Naive thymus-derived CD4-positive, alpha-beta T cell (primary cell): ENCODE results near the gene RCAN3. TPM values are rescaled to one million over a fixed set of nuclear protein-coding genes. Genes with fewer than 3 reads are reported as not detected.

Experiments used
- ATAC-seq: fragments of 150-1000 bp; cut with Tn5 transposase; 2 replicates; pipeline ENCODE4 v1.10.0; 2021; ENCODE audit warnings: mild to moderate bottlenecking, moderate library complexity
- CTCF ChIA-PET: fragments of 350-600 bp; sonication (Branson Sonifier 250); formaldehyde crosslinking; loops from one replicate; lab custom pipeline; 2021; ENCODE audit warnings: antibody characterized with exemption; lab: Charles Lee
- POLR2A ChIA-PET: fragments of 350-600 bp; sonication (Branson Sonifier 250); formaldehyde crosslinking; loops from one replicate; lab custom pipeline; 2021; ENCODE audit warnings: antibody characterized with exemption, inconsistent platforms; lab: Charles Lee
- DNase-seq, 9 donors: peaks; one replicate each; pipeline versions ENCODE4 v3.0.0 to v3.0.0-alpha.2; 2020 to 2022; ENCODE audit warnings: mixed read lengths in 1 of 9
- H3K27ac ChIP-seq: one replicate; pipeline ENCODE4 v1.7.0; 2013; ENCODE audit warnings: mild to moderate bottlenecking, low read depth, low read length, moderate library complexity
- H3K27me3 ChIP-seq, 2 donors: one replicate each; pipeline ENCODE4 v1.7.0; 2013; ENCODE audit warnings: low read length in 2 of 2, mild to moderate bottlenecking in 2 of 2, moderate library complexity in 2 of 2; ENCODE audit not compliant: control insufficient read depth in 2 of 2, insufficient read depth in 2 of 2
- H3K36me3 ChIP-seq, 3 experiments: 1 replicate in 2 of 3; 2 replicates in 1 of 3; pipeline ENCODE4 v1.7.0; 2013; ENCODE audit warnings: low read length in 3 of 3, mild to moderate bottlenecking in 3 of 3, moderate library complexity in 1 of 3; ENCODE audit not compliant: insufficient read depth in 3 of 3, control insufficient read depth in 2 of 3
- H3K4me1 ChIP-seq, 2 donors: one replicate each; pipeline ENCODE4 v1.7.0; 2013; ENCODE audit warnings: low read length in 2 of 2, mild to moderate bottlenecking in 2 of 2, moderate library complexity in 1 of 2; ENCODE audit not compliant: control insufficient read depth in 2 of 2, insufficient read depth in 2 of 2
- H3K4me3 ChIP-seq: 2 replicates; pipeline ENCODE4 v1.7.0; 2013; ENCODE audit warnings: mild to moderate bottlenecking, low read length
- H3K9me3 ChIP-seq, 3 experiments: 1 replicate in 2 of 3; 2 replicates in 1 of 3; pipeline ENCODE4 v1.7.0; 2013; ENCODE audit warnings: low read length in 3 of 3; ENCODE audit not compliant: control insufficient read depth in 2 of 3
- H3K27ac Mint-ChIP-seq, 9 donors: one replicate each; pipeline ENCODE4 v1.8.0; 2020 to 2022; ENCODE audit warnings: mixed read lengths in 9 of 9, mild to moderate bottlenecking in 8 of 9, moderate library complexity in 5 of 9, inconsistent platforms in 2 of 9
- H3K27me3 Mint-ChIP-seq, 5 donors: one replicate each; pipeline ENCODE4 v1.8.0; 2021 to 2022; ENCODE audit warnings: mixed read lengths in 5 of 5, mild to moderate bottlenecking in 1 of 5
- H3K36me3 Mint-ChIP-seq, 5 donors: one replicate each; pipeline ENCODE4 v1.8.0; 2020 to 2022; ENCODE audit warnings: mixed read lengths in 5 of 5, mild to moderate bottlenecking in 3 of 5, inconsistent platforms in 1 of 5
- H3K4me1 Mint-ChIP-seq, 7 donors: one replicate each; pipeline ENCODE4 v1.8.0; 2020 to 2022; ENCODE audit warnings: mixed read lengths in 7 of 7, mild to moderate bottlenecking in 3 of 7, inconsistent platforms in 1 of 7
- H3K4me3 Mint-ChIP-seq, 10 donors: one replicate each; pipeline ENCODE4 v1.8.0; 2020 to 2022; ENCODE audit warnings: mild to moderate bottlenecking in 10 of 10, mixed read lengths in 10 of 10, moderate library complexity in 6 of 10, inconsistent platforms in 2 of 10
- H3K9me3 Mint-ChIP-seq, 11 donors: one replicate each; pipeline ENCODE4 v1.8.0; 2020 to 2022; ENCODE audit warnings: mixed read lengths in 11 of 11, mild to moderate bottlenecking in 4 of 11, inconsistent platforms in 1 of 11, moderate library complexity in 1 of 11
- intact Hi-C, 2 donors: fragments of 100-400 bp; cut with micrococcal nuclease; formaldehyde crosslinking; loops; one replicate each; pipeline ENCODE4 v1.15.1; 2023
- polyA plus RNA-seq, 2 donors: library from polyadenylated mRNA; unstranded; fragments of 300-500 nt; fragmentation: Illumina TruSeq; gene quantifications; one replicate each; pipeline ENCODE4 v1.2.3, GENCODE V29; 2021
- total RNA-seq, 6 experiments: library from RNA in 5 of 6; stranded (reverse) in 5 of 6; gene quantifications; 1 replicate in 5 of 6; 2 replicates in 1 of 6; pipeline ENCODE4 v1.2.3 and lab custom pipeline; 2021 to 2026

Gene RCAN3
- total and polyA plus RNA-seq, 7 experiments from 2014 or later = 68.5 to 247 (median 179) TPM

- no peak overlapping the region for H3K4me3 Mint-ChIP-seq
- H3K27ac Mint-ChIP-seq = peak overlapping the region in 1 of 9 donors; percentile 21
- Histone ChIP-seq H3K27ac (no peak overlapping the region), H3K27me3 (no peaks in the 10 kb centered on the region), H3K36me3 (no peaks in the 10 kb centered on the region), H3K9me3 (no peaks in the 10 kb centered on the region), H3K4me1 (peaks cover 0 to 8% of the 10 kb centered on the region in 2 donors), H3K4me3 (no peak overlapping the region)
- H3K9me3 Mint-ChIP-seq = no peaks in the 10 kb centered on the region
- H3K27me3 Mint-ChIP-seq = peaks cover 0 to 72% (median 4%) of the 10 kb centered on the region in 5 donors
- no peaks in the 10 kb centered on the region for H3K36me3 Mint-ChIP-seq
- ChIA-PET POLR2A (no interaction called here), CTCF (interaction anchor here (1.6 kb wide), 1 partner anchor 35 kb away, joined by 3 read pairs; no protein-coding TSS in a partner anchor)
- peaks cover 5 to 19% (median 14%) of the 10 kb centered on the region in 7 donors for H3K4me1 Mint-ChIP-seq
- DNase-seq (no peak), ATAC-seq (no peak)
- intact Hi-C loops = no loop called here
Measured at GRCh38 chr1:24551960-24552571, 49.4 kb downstream of the RCAN3 start.

- Mint-ChIP-seq H3K4me1 (peaks cover 10 to 21% (median 10%) of the 10 kb centered on the region in 7 donors), H3K27ac (peak overlapping the region in 3 of 9 donors; percentile 1 to 49 (median 21)), H3K4me3 (peak overlapping the region in 1 of 10 donors; percentile 40), H3K36me3 (no peaks in the 10 kb centered on the region), H3K27me3 (peaks cover 0 to 70% (median 9%) of the 10 kb centered on the region in 5 donors), H3K9me3 (no peaks in the 10 kb centered on the region)
- no peak overlapping the region for H3K27ac ChIP-seq
- ATAC-seq = no peak
- no peaks in the 10 kb centered on the region for H3K36me3 ChIP-seq
- intact Hi-C loops = no loop called here
- peaks cover 0 to 8% of the 10 kb centered on the region in 2 donors for H3K4me1 ChIP-seq
- ChIA-PET POLR2A (no interaction called here), CTCF (interaction anchor here (0.6 kb wide), 1 partner anchor 80 kb away, joined by 3 read pairs; no protein-coding TSS in a partner anchor)
- H3K27me3 ChIP-seq = no peaks in the 10 kb centered on the region
- no peak overlapping the region for H3K4me3 ChIP-seq
- no peaks in the 10 kb centered on the region for H3K9me3 ChIP-seq
- DNase-seq = no peak
Measured at GRCh38 chr1:24553931-24554330, 51.3 kb downstream of the RCAN3 start.

GRCh38 chr1:24554714-24555113 is 52.1 kb downstream of the RCAN3 start:
- POLR2A ChIA-PET = interaction anchor here (0.6 kb wide), 1 partner anchor 145 kb away, joined by 3 read pairs; no protein-coding TSS in a partner anchor
- Mint-ChIP-seq H3K36me3 (no peaks in the 10 kb centered on the region), H3K4me3 (peak overlapping the region in 6 of 10 donors; percentile 79 to 92 (median 87)), H3K27me3 (peaks cover 0 to 66% (median 9%) of the 10 kb centered on the region in 5 donors), H3K9me3 (no peaks in the 10 kb centered on the region), H3K27ac (no peak overlapping the region), H3K4me1 (peaks cover 10 to 21% (median 10%) of the 10 kb centered on the region in 7 donors)
- Histone ChIP-seq H3K27ac (no peak overlapping the region), H3K4me1 (peaks cover 0 to 8% of the 10 kb centered on the region in 2 donors), H3K27me3 (no peaks in the 10 kb centered on the region), H3K4me3 (no peak overlapping the region), H3K9me3 (no peaks in the 10 kb centered on the region), H3K36me3 (no peaks in the 10 kb centered on the region)
- intact Hi-C loops = no loop called here
- ATAC-seq (no peak), DNase-seq (no peak)
- CTCF ChIA-PET = interaction anchor here (0.6 kb wide), 1 partner anchor 81 kb away, joined by 3 read pairs; no protein-coding TSS in a partner anchor

GRCh38 chr1:24555591-24556413 is 53.2 kb downstream of the RCAN3 start, which contains the start of gene NCMAP:
Gene NCMAP, plus strand, starts transcription at chr1:24556087. Its CDS starts 39,344 bp downstream, at chr1:24595431.
- Mint-ChIP-seq H3K27ac (peak within 1 kb of the TSS in 8 of 9 donors; percentile 34 to 85 (median 76)), H3K36me3 (no peaks in the 10 kb centered on the region), H3K27me3 (peaks cover 0 to 63% (median 9%) of the 10 kb centered on the region in 5 donors), H3K4me1 (peaks cover 10 to 21% (median 10%) of the 10 kb centered on the region in 7 donors), H3K4me3 (peak within 1 kb of the TSS; percentile 63 to 92 (median 87)), H3K9me3 (no peaks in the 10 kb centered on the region)
- H3K4me1 ChIP-seq = peaks cover 0 to 8% of the 10 kb centered on the region in 2 donors
- peak in 8 of 9 donors; percentile 17 to 52 (median 36) for DNase-seq
- H3K4me3 ChIP-seq = peak within 1 kb of the TSS; percentile 48
- H3K27me3 ChIP-seq = no peaks in the 10 kb centered on the region
- H3K27ac ChIP-seq = peak within 1 kb of the TSS; percentile 47
- ChIA-PET POLR2A (interaction anchor here (0.9 to 1.0 kb wide), 2 partner anchors 10 to 20 kb away, joined by 3 to 5 read pairs; no protein-coding TSS in a partner anchor), CTCF (no interaction called here)
- intact Hi-C loops = no loop called here
- peak; percentile 81 for ATAC-seq
- H3K9me3 ChIP-seq = no peaks in the 10 kb centered on the region
- H3K36me3 ChIP-seq = no peaks in the 10 kb centered on the region

- CTCF ChIA-PET = no interaction called here
Measured at GRCh38 chr1:24556414-24556795, 53.8 kb downstream of the RCAN3 start.

GRCh38 chr1:24557220-24557619 is 54.6 kb downstream of the RCAN3 start:
- Mint-ChIP-seq H3K4me3 (peak overlapping the region in 6 of 10 donors; percentile 6 to 84 (median 75)), H3K27me3 (peaks cover 0 to 60% (median 9%) of the 10 kb centered on the region in 5 donors), H3K36me3 (no peaks in the 10 kb centered on the region), H3K4me1 (peaks cover 10 to 26% (median 10%) of the 10 kb centered on the region in 7 donors), H3K27ac (peak overlapping the region in 2 of 9 donors; percentile 31 to 82), H3K9me3 (no peaks in the 10 kb centered on the region)
- ATAC-seq (no peak), DNase-seq (no peak)
- no peak overlapping the region for H3K27ac ChIP-seq
- H3K4me1 ChIP-seq = peaks cover 0 to 8% of the 10 kb centered on the region in 2 donors
- no peaks in the 10 kb centered on the region for H3K36me3 ChIP-seq
- no peaks in the 10 kb centered on the region for H3K27me3 ChIP-seq
- no peaks in the 10 kb centered on the region for H3K9me3 ChIP-seq
- ChIA-PET POLR2A (interaction anchor here (0.5 kb wide), 1 partner anchor 51 kb away, joined by 3 read pairs; no protein-coding TSS in a partner anchor), CTCF (interaction anchor here (1.1 kb wide), 1 partner anchor 9 kb away, joined by 3 read pairs; no protein-coding TSS in a partner anchor)
- intact Hi-C loops = no loop called here
- H3K4me3 ChIP-seq = no peak overlapping the region

More at GRCh38 chr1:24556414-24556795, 53.8 kb downstream of the RCAN3 start:
- peak overlapping the region; percentile 18 for H3K4me3 ChIP-seq
- H3K36me3 ChIP-seq = no peaks in the 10 kb centered on the region
- peak overlapping the region in 9 of 10 donors; percentile 42 to 84 (median 71) for H3K4me3 Mint-ChIP-seq
- peaks cover 0 to 58% (median 9%) of the 10 kb centered on the region in 5 donors for H3K27me3 Mint-ChIP-seq
- intact Hi-C loops = no loop called here
- H3K27ac ChIP-seq = peak overlapping the region; percentile 47
- DNase-seq = no peak
- peak overlapping the region in 4 of 9 donors; percentile 14 to 82 (median 52) for H3K27ac Mint-ChIP-seq
- no peaks in the 10 kb centered on the region for H3K36me3 Mint-ChIP-seq
- POLR2A ChIA-PET = no interaction called here
- no peaks in the 10 kb centered on the region for H3K9me3 Mint-ChIP-seq
- H3K27me3 ChIP-seq = no peaks in the 10 kb centered on the region
- peaks cover 10 to 21% (median 10%) of the 10 kb centered on the region in 7 donors for H3K4me1 Mint-ChIP-seq
- no peak for ATAC-seq
- peaks cover 0 to 8% of the 10 kb centered on the region in 2 donors for H3K4me1 ChIP-seq
- H3K9me3 ChIP-seq = no peaks in the 10 kb centered on the region
